OCI-LY7 (cell line): Measurements from ENCODE around the gene ZFYVE28. TPM values are rescaled to one million over a fixed set of nuclear protein-coding genes. Genes with fewer than 3 reads are reported as not detected.

Experiments used
- BruUV-seq: library from RNA; stranded (reverse); fragments of 400-500 nt; replicated peaks from 2 replicates; lab custom pipeline; 2021; lab: Mats Ljungman, UMichigan
- CTCF ChIA-PET: fragments of 300-600 bp; sonication (Branson Sonifier 250); formaldehyde crosslinking; loops from one replicate; lab custom pipeline; 2022; ENCODE audit warnings: antibody characterized with exemption; ENCODE audit not compliant: unreplicated experiment; lab: Charles Lee
- POLR2A ChIA-PET: fragments of 300-600 bp; sonication (Branson Sonifier 250); formaldehyde crosslinking; loops from one replicate; lab custom pipeline; 2022; ENCODE audit warnings: antibody characterized with exemption; lab: Charles Lee
- DNase-seq: peaks from one replicate; pipeline ENCODE4 v3.0.0-alpha.2; 2015; ENCODE audit warnings: low spot score
- H2AFZ ChIP-seq: fragments of 200-600 bp; sonication (generic), shearing (Covaris generic); 2 replicates; pipeline ENCODE4 v1.6.1; 2014; ENCODE audit warnings: mild to moderate bottlenecking, antibody characterized with exemption, low read length, moderate library complexity
- H3K27ac ChIP-seq: fragments of 200-600 bp; sonication (generic); 2 replicates; pipeline ENCODE4 v1.5.1; 2014; ENCODE audit warnings: mixed run types, low read depth, mild to moderate bottlenecking, moderate library complexity, low read length, inconsistent platforms; ENCODE audit not compliant: poor library complexity, severe bottlenecking
- H3K36me3 ChIP-seq: fragments of 200-600 bp; sonication (generic); 2 replicates; pipeline ENCODE4 v1.6.1; 2014; ENCODE audit warnings: mild to moderate bottlenecking, antibody characterized with exemption, low read length, moderate library complexity, mixed read lengths; ENCODE audit not compliant: insufficient read depth
- H3K4me1 ChIP-seq: fragments of 200-600 bp; sonication (generic); 2 replicates; pipeline ENCODE4 v1.5.1; 2014; ENCODE audit warnings: mild to moderate bottlenecking, low read length; ENCODE audit not compliant: insufficient read depth, poor library complexity, severe bottlenecking
- H3K4me2 ChIP-seq: fragments of 200-600 bp; sonication (generic); 2 replicates; pipeline ENCODE4 v1.6.1; 2014; ENCODE audit warnings: mild to moderate bottlenecking, low read length
- H3K4me3 ChIP-seq: fragments of 200-600 bp; sonication (generic); 2 replicates; pipeline ENCODE4 v1.5.1; 2014; ENCODE audit warnings: mild to moderate bottlenecking, low read depth, low read length; ENCODE audit not compliant: poor library complexity, severe bottlenecking
- H3K79me2 ChIP-seq: fragments of 200-600 bp; sonication (generic); 2 replicates; pipeline ENCODE4 v1.6.1; 2016; ENCODE audit warnings: low read depth, mild to moderate bottlenecking, low read length, moderate library complexity, mixed read lengths; ENCODE audit not compliant: insufficient read depth
- H3K9me2 ChIP-seq: fragments of 200-600 bp; sonication (generic); 2 replicates; pipeline ENCODE4 v1.6.1; 2016; ENCODE audit warnings: mild to moderate bottlenecking, low read length, mixed read lengths; ENCODE audit not compliant: insufficient read depth
- H3K9me3 ChIP-seq: fragments of 200-600 bp; sonication (generic); 2 replicates; pipeline ENCODE4 v1.6.1; 2014; ENCODE audit warnings: mild to moderate bottlenecking, mixed run types, low read length, mixed read lengths
- H4K20me1 ChIP-seq: fragments of 200-600 bp; sonication (generic); 2 replicates; pipeline ENCODE4 v1.6.1; 2014; ENCODE audit warnings: mild to moderate bottlenecking, antibody characterized with exemption, low read length, moderate library complexity, mixed read lengths; ENCODE audit not compliant: insufficient read depth
- CTCF ChIP-seq: fragments of 200-600 bp; sonication (generic); conservative IDR thresholded peaks from 2 replicates; pipeline ENCODE4 v1.5.1; 2014; ENCODE audit warnings: mild to moderate bottlenecking, antibody characterized with exemption, low read length, moderate library complexity, mixed read lengths
- EZH2phosphoT487 ChIP-seq: fragments of 200-600 bp; sonication (generic); IDR thresholded peaks from 2 replicates; pipeline ENCODE4 v1.6.1; 2018; ENCODE audit warnings: low read depth, borderline replicate concordance, mild to moderate bottlenecking, mixed run types, antibody characterized with exemption, low read length, moderate library complexity, mixed read lengths
- intact Hi-C: fragments of 100-400 bp; cut with micrococcal nuclease; formaldehyde crosslinking; loops from one replicate; pipeline ENCODE4 v1.10.0; 2022; ENCODE audit not compliant: unreplicated experiment
- total RNA-seq, 2 experiments: library from RNA; depleted of rRNA in 1 of 2; stranded (reverse); fragments of >200 nt in 1 of 2; shearing (Covaris generic) in 1 of 2; gene quantifications; 2 replicates each; pipeline ENCODE4 v1.2.3, GENCODE V29; 2014 to 2022

The ZFYVE28 gene
- total RNA-seq, 2 experiments from 2014 or later, result 0.32 TPM; not detected in 1

- H3K9me3 ChIP-seq, result no peaks in the 10 kb centered on the region
- H3K36me3 ChIP-seq, result no peaks in the 10 kb centered on the region
- no peak overlapping the region for H2AFZ ChIP-seq
- no peaks in the 10 kb centered on the region for H3K79me2 ChIP-seq
- H3K27ac ChIP-seq, result no peak overlapping the region
- DNase-seq, result no peak
- no TSS peak for BruUV-seq
- H3K4me3 ChIP-seq, result no peak overlapping the region
- H3K9me2 ChIP-seq, result no peaks in the 10 kb centered on the region
- intact Hi-C loops, result no loop called here
- H3K4me2 ChIP-seq, result no peak overlapping the region
- ChIA-PET POLR2A (interaction anchor here (0.7 kb wide), 1 partner anchor 15 kb away, joined by 3 read pairs; no protein-coding TSS in a partner anchor), CTCF (no interaction called here)
- TF ChIP-seq EZH2phosphoT487, result no peak
- TF ChIP-seq CTCF, result no peak
- H3K4me1 ChIP-seq, result peaks cover 10% of the 10 kb centered on the region
- no peaks in the 10 kb centered on the region for H4K20me1 ChIP-seq
Observed at GRCh38 chr4:2387829-2388228, 30.6 kb downstream of the ZFYVE28 start.

GRCh38 chr4:2387218-2387617 lies 31.2 kb downstream of the ZFYVE28 start:
- no peak for DNase-seq
- no peaks in the 10 kb centered on the region for H3K9me2 ChIP-seq
- no peak overlapping the region for H3K4me2 ChIP-seq
- TF ChIP-seq CTCF (no peak), EZH2phosphoT487 (no peak)
- H3K9me3 ChIP-seq, result no peaks in the 10 kb centered on the region
- peaks cover 10% of the 10 kb centered on the region for H3K4me1 ChIP-seq
- H3K79me2 ChIP-seq, result no peaks in the 10 kb centered on the region
- no peaks in the 10 kb centered on the region for H4K20me1 ChIP-seq
- H3K27ac ChIP-seq, result no peak overlapping the region
- BruUV-seq, result no TSS peak
- no peak overlapping the region for H3K4me3 ChIP-seq
- ChIA-PET CTCF (no interaction called here), POLR2A (no interaction called here)
- no peak overlapping the region for H2AFZ ChIP-seq
- intact Hi-C loops, result no loop called here
- no peaks in the 10 kb centered on the region for H3K36me3 ChIP-seq

- no peak overlapping the region for H3K4me3 ChIP-seq
- no peak overlapping the region for H3K4me2 ChIP-seq
- H3K9me3 ChIP-seq, result no peaks in the 10 kb centered on the region
- H3K27ac ChIP-seq, result no peak overlapping the region
- intact Hi-C loops, result no loop called here
- POLR2A ChIA-PET, result no interaction called here
- no TSS peak for BruUV-seq
- DNase-seq, result no peak
- H3K4me1 ChIP-seq, result peaks cover 10% of the 10 kb centered on the region
- no peaks in the 10 kb centered on the region for H3K79me2 ChIP-seq
- no peaks in the 10 kb centered on the region for H3K9me2 ChIP-seq
- TF ChIP-seq CTCF, result no peak
- TF ChIP-seq EZH2phosphoT487, result no peak
- no peaks in the 10 kb centered on the region for H3K36me3 ChIP-seq
- CTCF ChIA-PET, result no interaction called here
- no peaks in the 10 kb centered on the region for H4K20me1 ChIP-seq
- H2AFZ ChIP-seq, result no peak overlapping the region
Observed at GRCh38 chr4:2386717-2387116, 31.7 kb downstream of the ZFYVE28 start.
